Cardiac septum (tissue), 1 donor: Measurements from ENCODE around the gene CD300E. TPM values are rescaled to one million over a fixed set of nuclear protein-coding genes. Genes with fewer than 3 reads are reported as not detected.
"Not testable (repeated sequence)": the region's sequence is repeated elsewhere in the genome, so short reads cannot be mapped to it uniquely, and the experiment has no call there.

ENCODE experiments used
- DNase-seq: peaks from one replicate; pipeline ENCODE4 v3.0.0-alpha.2; 2020; ENCODE audit warnings: low spot score
- intact Hi-C: fragments of 100-400 bp; cut with DNase I; formaldehyde crosslinking; loops from one replicate; pipeline ENCODE4 v1.14.0; 2022
- total RNA-seq: library from RNA; stranded (reverse); fragmentation: NEBNext Ultra II Directional; extraction: Animal tissue kit (Norgen Biotek cat#: 25700); gene quantifications from one replicate; pipeline ENCODE4 v1.2.1, GENCODE V29; 2021
- donor health status: DM: no; HTN: no; CAD: no.

CD300E gene
- total RNA-seq, 1 donor from 2014 or later, result 0.67 TPM

DNA sequence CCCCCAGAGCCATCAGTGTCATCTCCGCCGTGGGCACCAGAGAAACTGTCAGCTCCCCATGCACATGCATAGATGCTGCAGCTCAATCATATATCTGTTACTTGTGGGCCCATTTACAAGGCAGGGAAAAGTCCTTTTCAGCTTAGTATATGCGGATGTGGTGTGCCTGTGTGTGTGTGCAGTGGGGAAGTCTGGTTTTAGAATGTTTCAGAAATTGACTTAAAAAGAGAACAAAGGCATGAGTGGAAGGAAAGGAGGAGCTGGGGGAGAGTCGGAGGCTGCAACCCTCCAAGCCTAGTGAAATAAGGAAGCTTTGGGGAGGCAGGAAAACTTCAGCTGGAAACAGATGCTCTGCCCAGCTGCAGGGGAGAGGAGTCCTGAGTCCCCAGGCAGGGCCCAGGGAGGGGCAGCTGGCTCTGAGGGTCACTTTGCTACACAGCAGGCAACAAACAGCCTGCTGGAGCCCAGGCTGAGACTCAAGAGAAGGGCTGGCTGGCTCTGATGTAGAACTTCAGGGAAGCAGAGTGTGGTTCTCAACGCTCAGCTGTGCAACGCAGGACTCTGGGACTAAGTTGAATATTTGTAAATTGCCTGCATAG is 20.4 kb downstream of the CD300E start:
- no peak for DNase-seq
- intact Hi-C loops, result no loop called here

DNA sequence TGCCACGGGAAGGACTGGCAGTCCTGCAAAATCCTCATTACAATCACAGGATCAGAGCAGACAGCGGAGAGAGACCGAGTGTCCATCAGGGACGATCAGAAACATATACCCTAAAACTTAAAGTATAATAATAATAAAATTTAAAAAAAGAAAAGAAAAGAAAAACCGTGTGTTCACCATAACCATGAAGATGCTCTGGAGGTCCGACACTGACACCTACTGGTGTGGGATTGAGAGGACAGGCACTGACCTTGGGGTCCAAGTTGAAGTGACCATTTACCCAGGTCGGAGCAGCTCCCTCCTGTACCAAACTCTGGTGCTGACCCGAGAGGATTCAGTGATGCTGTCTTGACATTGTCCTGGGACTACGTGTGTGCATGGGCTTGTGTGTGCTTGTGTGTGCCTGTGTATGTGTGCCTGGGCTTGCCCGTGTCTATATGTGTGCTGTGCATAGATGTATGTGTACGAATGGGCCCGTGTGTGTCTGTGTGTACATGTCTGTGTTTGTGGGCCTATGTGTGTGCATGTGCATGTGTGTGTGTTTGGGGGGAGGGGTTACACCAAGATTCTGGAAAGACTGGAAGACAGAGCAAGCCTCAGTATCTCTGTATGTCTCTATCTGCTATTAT is 21.5 kb downstream of the CD300E start:
- no peak for DNase-seq
- intact Hi-C loops, result no loop called here

DNA sequence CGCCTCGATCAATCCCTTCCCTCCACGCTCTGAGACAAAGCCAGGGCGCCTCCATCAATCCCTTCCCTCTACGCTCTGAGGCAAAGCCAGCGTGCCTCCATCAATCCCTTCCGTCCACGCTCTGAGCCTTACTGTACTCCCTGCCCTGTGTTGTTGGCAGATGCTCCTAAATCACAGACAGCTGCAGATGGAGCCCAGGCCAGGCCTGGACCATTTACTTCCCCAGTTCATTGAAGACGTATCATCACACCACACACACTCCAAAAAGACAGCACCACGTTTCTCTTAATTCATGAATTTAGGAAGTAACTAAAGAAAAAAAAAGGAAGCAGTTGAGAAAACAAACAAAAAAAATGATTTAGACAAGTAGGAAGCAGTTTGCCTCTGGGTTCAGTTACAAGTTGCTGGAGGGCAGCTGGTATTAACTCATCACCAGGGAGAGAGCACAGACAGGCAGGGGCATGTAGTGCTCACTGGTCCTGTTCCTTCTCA is 24.0 kb downstream of the CD300E start:
- no peak for DNase-seq
- intact Hi-C loops, result no loop called here

DNA sequence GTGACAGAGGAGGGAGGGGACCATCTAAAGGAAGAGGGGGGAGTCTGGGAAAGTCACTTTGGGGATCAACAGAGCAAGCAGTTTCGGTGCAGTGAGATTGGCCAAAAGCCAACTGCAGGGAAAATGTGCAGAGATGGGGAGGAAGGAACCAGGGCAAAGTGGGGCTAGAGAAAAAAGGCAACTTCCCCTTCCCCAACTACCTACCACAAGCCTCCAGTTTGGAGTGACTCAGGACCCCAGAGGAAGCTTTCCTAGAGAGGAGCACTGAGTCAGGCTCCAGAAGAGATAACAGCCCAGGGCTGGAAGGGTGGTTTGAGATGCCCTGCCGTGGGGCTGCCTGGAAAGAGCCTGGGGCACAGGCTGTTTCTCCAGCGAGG is 24.5 kb downstream of the CD300E start:
- no peak for DNase-seq
- intact Hi-C loops, result no loop called here

DNA sequence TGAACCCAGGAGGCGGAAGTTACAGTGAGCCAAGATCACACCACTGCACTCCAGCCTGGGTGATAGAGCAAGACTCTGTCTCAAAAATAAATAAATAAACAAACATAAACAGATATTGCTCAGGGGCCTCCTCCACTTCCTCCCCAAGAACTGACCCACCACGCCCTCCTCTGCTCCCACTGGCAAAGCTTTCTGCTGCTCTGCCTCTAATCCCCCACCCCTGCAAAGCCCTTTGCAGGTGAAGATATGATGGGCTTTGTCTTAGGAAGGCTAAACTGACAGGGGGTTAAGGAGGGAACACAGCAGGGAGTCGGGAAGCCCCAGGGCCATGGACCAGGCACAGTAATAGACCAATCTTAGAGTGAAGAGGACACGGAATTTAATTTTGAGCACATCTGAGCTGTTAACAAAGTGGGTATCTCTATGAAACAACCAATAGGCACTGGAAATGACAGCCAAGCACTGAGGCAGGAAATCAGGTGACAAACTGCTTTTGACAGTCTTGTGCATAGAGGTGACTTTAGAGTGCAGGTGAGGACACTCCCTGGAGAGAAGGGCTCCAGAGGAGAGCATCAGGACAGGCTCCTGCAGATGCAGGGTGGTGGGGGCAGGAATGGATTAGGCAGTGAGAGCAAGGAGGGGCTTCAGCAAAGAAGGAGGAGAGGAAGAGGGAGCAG is 25.1 kb downstream of the CD300E start:
- no peak for DNase-seq
- intact Hi-C loops, result no loop called here

DNA sequence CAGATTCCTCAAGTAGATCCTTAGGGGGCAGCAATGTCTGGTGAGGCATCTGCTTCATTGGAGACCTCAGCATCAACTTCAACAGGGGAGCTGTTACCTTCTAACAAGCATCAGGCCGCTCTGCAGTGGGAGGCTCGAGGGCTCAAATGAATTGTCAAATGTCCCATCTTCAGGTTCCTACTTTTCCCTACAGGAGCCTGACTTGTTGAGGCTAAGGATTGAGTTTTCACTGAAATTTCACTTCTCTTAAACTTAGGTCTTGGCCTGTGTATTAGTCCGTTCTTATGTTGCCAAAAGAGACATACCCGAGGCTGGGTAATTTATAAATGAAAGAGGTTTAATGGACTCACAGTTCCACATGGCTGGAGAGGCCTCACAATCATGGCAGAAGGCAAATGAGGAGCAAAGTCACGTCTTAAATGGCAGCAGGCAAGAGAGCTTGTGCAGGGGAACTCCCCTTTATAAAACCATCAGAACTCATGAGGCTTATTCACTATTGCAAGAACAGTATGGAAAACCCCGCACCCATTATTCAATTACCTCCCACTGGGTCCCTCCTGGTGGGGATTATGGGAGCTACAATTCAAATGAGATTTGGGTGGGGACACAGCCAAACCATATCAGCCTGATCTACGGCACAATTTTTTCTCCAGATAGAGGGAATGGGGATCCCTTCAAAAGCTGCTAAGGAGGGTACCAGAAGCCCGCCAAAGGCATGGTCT is 26.3 kb downstream of the CD300E start:
- intact Hi-C loops, result no loop called here
- no peak for DNase-seq

DNA sequence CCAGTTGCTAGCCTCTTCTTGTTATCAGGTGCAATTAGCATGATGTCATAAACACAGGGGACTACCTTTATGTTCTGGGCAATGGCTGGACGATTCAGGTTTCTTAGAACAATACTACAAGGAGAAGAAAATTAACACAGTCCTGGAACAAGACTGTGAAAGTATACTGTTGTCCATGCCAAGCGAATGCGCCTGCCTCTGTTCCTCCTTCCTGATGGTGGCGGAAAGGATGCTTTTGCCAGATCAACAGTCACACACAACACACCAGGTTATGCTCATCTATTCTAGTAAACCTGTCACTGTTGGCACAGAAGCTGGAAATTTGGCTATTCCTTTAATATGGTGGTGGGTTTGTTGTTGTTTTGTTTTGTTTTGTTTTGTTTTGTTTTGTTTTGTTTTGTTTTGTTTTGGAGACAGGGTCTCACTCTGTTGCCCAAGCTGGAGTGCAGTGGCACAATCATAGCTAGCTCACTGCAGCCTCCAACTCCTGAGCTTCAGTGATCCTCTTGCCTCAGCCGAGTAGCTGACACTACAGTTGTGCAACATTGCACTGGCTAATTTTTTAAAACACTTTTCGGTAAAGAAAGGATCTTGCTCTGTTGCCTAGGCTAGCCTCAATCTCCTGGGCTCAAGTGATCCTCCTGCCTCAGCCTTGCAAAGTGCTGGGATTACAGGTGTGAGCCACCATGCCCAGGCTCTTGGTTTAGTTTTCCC is 28.3 kb downstream of the CD300E start:
- DNase-seq, result no peak
- intact Hi-C loops, result no loop called here

DNA sequence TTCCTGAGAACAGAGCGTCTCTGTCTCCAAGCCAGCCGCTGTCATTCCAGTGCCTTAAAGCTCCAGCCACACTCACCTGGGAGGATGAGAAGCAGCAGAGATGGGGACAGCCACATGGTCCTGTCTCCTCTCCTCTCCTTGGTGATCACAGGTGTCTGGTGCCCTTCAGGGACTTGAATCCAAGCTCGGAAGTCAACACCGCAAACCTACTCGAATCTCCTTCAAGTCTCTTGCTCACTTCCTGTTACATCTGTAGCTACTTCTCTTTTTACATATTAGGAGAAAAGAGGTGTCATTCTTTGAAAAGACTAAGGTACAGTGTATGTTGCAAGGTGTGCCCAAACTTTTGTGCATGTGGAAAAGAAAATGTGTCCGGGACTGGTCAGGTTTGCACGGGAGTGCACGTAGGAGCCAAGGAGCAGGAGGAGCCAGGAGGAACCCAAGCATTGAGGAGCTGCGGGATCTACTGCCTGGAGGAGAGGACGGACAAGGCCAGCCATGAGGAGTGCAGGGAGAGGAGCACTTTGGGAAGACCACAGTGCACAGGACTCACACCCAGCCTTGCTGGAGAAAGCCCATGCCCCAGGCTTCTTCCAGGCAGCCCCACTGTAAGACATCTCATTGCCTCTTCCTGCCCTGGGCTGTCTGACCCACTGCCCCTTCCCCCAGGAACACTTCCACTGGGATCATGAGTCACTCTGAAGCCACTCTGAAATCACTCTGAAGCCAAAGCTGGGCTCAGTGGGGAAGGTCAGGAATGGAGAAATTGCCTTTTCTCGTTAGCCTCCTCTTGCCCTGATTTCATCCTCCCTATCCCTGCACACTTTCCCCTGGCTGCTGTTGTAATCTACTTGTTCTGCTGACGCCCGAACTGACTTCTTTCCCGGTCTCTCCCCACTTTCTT is 31.2 kb downstream of the CD300E start, which contains the start of gene CD300LD:
Gene CD300LD, minus strand, starts transcription at position 197 of the 904 bp plus-strand sequence. Its CDS starts 81 bp downstream, at position 116.
- DNase-seq, result no peak
- intact Hi-C loops, result no loop called here

DNA sequence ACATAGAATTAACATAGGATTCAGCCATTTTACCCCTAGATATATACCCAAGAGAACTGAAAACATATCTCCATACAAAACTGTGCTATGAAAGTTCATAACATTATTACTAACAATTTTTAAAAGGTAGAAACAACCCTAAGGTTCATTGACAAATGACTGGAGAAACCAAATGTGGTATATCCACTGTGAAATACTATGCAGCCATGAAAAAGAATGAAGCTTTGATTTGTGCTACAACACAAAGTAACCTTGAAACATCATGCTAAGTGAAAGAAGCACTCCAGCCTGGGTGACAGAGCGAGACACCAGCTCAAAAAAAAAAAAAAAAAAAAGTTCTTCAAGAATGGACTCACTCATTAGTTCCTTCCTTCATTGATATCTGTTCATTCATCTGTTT is 32.0 kb downstream of the CD300E start:
- intact Hi-C loops, result no loop called here
- DNase-seq, result no peak

DNA sequence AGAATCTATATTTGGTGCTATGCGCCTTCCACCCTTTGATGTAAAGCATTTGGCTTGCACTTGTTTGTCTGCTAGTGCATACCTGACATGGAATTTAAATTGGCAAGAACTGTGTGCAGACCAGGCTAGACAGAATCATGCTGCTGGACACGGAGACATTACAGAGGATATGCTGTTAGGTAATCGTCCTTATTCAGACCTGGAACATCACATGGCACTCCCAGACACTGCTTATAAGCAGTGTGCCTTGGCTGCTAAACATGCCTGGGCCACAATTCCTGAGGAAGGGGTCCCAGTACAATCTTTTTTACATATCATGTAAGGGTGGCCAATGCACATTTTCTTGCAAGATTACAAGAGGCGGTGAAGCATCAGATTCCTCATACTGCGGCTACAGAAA is 37.8 kb downstream of the CD300E start:
- intact Hi-C loops, result no loop called here
- DNase-seq, result no peak

DNA sequence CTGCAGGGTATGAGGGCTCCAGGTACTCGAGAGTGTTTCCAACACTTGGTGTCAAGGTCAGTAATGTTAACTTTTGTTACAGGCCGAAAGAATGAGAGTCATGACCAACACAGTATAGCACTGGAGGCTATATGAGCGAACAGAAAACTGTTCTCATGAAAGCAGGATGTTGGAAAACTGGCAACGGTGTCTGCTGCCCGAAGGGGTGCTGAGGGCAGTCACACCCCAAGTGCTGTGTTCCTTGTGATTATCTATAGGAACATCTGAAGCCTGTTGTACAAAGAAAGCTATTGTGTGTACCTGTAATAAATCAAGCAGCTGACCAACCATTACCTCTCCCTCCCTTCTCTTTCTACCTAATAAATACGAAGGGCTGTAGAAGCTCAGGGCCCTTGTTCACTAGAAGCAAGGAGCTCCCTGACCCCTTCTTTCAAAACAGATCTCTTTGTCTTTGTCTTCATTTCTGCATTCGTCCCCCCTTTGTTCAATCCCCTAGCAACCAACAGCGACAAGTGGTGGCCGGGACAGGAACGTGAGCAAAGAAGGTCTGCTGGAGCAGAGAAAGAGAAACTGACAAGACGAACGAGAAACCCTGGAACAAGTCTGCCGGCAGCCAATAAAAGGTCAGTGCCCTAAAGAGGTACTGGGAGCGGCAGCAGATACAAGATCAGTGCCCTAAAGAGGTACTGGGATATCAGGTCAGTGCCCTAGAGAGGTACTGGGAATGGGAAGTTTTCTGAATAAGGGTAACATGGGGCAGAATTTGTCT is 39.1 kb downstream of the CD300E start:
- no peak for DNase-seq
- intact Hi-C loops, result no loop called here

DNA sequence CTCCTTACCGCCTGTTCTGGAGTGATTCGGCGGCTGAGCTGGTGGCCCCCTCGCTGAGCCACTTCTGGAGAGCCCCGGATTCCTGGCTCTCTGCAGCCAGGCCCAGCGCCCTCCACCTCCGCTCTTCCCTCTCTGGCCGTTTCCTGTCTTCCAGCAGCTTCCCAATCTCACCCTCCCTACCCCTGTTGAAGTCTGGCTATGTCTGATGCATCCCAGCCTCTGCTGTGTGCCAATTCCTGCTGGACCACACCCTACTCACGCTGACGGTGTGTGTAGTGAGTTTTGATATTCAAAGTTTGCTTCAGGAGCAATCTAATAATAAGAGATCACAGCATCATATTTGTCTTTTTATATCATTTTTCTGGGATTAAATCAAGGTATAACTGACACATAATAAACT is 40.9 kb downstream of the CD300E start:
- intact Hi-C loops, result no loop called here
- DNase-seq, result no peak

DNA sequence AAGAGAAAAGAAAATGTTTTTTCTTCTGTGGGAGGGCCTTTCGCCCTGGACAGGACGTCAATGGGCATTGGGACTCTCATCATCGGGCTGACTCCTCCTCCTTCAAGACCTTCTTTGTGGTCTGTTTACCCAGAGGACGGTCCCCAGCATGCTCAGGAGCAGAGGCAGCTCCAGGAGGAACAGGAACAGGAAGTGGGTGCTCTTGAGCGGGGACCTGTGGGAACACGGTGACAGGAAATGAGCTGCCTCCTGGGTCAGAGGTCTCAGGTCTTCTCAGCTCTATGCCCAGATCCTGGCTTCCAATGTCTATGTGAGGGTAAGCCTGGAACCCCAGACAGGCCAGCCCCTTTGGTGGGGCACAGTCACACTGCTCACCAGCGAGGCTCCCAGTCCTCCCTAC is 43.6 kb downstream of the CD300E start:
- intact Hi-C loops, result no loop called here
- no peak for DNase-seq

DNA sequence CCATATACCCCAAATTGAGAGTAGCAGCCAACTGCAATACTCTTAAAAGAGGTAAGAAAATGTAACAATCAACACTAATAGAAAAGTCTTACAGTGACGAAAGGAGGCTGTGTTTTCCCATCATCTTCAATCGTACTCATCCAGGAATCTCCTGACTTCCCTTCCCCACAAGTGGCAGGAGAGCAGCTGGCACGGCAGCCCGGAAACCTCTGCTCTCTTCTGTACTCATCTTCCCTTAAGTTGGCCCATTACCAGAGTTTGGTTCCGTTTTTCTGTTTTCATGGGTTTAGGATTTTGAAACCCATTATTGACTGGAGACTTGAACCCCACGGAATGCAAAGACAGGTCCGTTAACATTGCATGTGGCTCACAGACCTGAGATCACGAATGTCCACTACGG is 44.6 kb downstream of the CD300E start:
- intact Hi-C loops, result no loop called here
- no peak for DNase-seq

DNA sequence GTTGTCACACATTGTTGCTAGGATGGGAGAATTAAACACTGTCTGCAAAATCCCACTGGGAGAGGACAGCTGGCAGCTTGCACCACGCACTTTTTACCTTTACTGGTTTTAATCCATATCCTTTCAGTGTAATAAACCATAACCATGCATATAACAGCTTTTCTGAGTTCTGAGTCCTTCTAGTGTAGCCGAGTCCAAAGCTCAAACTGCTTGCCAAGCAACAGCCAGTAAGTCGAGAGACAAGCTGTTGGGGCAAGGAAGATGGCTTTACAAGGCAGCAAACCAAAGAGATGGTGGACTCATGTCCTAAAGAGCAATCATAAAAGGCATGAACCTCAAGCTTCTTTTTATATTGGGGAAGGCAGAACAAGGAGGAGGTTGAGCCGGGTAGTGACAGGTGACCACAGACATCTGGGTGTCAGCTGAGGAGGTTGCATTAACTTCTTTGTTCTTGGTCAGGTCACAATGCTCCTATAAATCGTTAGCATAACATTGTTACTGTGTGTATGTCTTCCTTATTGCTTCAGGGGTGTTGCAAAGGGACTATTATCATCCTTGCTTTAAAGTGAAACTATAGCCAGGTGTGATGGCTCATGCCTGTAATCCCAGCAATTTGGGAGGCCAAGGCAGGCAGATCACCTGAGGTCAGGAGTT is 48.9 kb downstream of the CD300E start:
- DNase-seq, result no peak
- intact Hi-C loops, result no loop called here

DNA sequence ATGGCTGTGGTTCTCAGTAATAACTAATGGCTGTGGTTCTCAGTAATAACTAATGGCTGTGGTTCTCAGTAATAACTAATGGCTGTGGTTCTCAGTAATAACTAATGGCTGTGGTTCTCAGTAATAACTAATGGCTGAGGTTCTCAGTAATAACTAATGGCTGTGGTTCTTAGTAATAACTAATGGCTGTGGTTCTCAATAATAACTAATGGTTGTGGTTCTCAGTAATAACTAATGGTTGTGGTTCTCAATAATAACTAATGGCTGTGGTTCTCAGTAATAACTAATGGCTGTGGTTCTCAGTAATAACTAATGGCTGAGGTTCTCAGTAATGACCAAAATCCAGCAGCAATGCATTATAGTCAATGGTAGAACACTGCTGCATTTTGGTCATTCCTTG is 49.9 kb downstream of the CD300E start:
- DNase-seq, intact Hi-C loops: not testable (repeated sequence)

DNA sequence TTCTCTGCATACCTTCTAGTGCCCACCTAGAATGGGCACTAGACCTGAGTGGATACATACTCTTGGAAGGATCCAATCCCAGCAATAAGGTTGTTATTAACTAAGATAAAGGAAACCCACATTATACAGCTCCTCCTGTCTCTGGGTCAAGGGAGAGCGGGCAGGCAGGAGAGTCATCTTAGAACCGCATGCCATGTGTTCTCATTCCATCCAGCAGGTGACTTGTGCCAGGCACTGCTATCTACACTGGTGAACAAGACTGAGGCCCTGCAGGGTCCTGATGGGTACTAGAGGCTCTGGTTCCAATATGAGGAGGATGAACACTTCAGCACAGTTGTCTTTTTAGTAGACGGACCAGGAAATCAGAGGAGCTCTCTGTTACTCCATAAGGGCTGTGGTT is 50.4 kb downstream of the CD300E start:
- intact Hi-C loops, result no loop called here
- no peak for DNase-seq
